HTERT RPE-1 (cell line): ENCODE results near the gene KAT2A.

ENCODE experiments used
- in situ Hi-C: fragments of 300-500 bp; cut with MboI; formaldehyde crosslinking; loops from 4 replicates; pipeline ENCODE4 v1.14.3; 2020; ENCODE audit warnings: low sequenced_read_pairs

The KAT2A gene

DNA sequence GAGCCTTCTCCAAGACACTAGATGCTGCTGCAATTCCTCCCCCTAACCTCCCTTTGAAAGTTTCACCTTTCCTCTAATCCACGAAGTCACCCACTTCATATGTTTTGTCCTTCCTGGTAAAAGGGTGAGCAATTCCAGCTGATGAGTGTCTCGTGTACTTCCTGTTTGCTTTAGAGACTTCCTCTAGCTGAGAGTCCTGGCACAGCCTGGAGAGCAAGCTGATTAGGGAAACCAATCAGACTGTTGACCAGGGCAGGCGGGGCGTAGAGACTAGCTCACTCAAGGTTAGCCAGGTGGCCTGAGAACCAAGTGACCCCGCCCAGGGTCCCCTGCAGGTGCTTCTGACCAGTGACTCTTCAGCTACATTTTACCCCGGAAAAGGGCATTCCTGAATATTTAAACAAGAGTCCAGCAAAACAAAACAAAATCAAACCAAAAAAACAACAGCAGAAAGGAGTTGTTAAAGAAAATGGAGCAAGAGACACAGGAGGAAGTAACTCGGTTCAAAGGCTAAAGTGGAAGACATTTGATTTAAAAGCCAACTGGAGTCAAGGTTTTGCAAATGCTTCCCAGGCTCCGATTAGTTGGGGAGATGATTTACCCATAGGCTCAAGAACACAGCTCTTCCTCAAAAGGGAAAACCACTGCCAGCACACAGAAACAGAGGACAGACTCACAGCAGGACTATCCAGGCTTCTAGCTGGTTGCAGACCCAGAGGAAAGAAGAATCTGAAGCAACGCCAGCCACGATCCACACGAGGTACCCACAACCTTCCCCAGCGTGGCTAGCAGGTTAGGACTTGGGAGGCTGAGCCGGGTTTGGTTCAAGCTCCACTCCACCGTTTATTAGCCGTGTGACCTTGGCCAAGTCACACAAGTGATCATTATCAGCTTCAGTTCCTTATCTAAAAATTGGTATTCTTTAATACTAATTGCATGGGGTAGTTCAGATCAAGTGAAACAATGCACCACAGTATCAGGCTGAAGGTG is 14.8 kb upstream of the KAT2A start:
- in situ Hi-C loops, result no loop called here

- in situ Hi-C loops, result no loop called here
Measured at GRCh38 chr17:42135151-42135550, 14.0 kb upstream of the KAT2A start.

DNA sequence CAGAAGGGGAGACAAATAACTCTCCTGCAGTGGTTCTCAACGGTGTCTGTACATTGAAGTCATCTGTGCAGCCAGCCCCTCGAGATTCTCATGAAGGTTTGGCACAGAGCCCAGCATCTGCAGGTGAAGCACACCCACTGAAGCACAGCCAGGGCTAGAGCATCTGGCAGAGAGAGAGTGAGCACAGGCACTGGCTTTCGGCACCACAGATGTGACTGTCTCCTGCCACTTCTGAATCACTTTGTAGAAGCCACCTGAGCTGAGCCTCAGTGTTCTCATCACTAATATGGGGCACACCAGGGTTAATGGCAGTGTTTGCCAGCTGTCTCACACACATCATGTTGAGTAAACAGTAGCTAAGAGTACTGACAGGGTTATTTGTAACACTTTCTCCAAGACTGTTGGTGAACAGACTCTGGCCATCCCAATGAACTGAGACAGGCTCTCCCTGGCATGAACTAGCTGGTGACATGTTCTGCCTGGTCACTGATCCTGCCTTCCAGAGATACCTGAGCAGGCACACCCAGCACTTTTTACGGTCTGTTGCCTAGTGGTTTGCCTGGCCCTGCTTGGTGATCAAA is 12.4 kb upstream of the KAT2A start:
- in situ Hi-C loops, result no loop called here

- in situ Hi-C loops, result no loop called here
Measured at GRCh38 chr17:42132941-42133340, 11.8 kb upstream of the KAT2A start.

DNA sequence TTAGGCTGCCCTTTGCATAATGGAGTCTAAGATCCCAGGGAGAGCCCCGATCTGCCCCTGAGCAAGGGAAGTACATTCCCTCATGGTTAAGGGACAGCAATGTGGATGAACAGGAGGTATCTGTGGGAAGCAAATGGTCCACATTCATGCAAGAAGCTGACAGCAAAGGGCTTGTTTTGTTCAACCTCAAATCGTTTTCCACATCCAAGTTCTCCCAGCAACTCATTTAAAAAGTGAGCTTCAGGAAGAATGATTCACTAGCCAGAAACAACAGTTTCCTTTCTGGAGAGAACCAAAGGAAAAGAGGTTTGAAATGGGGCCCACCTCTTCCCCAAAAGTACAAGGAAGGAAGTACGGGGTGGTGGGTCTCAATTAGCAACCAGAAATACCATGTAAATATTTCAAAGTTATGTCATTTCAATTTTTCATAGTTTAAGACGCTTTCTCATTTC is 10.8 kb upstream of the KAT2A start:
- in situ Hi-C loops, result no loop called here

GRCh38 chr17:42131232-42131631 is 10.1 kb upstream of the KAT2A start:
- in situ Hi-C loops, result no loop called here

- in situ Hi-C loops, result no loop called here
Measured at GRCh38 chr17:42130310-42130936, 9.3 kb upstream of the KAT2A start.

DNA sequence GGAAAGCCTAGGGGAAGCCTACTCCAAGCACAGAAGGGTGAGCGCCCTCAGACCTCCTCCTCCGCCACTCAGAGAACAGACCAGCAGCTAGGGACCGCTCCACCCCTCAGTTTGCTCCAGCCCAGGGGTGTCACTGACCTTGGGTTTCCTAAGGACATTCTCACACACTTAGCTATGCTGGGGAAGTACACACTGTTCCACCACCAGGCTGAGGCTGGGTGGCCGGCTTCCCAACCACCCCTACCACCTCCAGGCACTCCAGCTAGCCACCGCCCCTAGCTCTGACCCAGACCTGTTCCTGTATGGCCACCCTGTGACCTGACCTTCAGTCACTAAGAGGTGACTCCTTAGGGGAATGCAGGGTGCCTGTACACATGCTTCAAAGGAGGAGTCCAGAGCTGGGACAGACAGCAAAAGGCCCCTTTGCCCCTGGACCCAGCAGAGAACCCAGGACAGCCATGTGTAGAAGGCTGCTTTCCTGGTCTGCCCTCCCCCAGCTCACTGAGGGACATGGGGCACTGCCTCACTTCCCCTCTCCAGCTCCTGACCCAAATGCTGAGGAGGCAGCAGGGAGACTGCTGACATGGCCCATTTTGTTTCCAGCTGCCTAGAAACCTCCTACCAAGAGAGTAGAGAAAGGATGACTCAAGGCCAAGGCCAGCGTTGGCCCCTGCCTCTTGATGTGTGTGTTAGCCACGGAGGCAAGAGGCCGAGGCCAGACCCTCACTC is 8.1 kb upstream of the KAT2A start:
- in situ Hi-C loops, result no loop called here

GRCh38 chr17:42127414-42127813 is 6.2 kb upstream of the KAT2A start:
- in situ Hi-C loops, result no loop called here

DNA sequence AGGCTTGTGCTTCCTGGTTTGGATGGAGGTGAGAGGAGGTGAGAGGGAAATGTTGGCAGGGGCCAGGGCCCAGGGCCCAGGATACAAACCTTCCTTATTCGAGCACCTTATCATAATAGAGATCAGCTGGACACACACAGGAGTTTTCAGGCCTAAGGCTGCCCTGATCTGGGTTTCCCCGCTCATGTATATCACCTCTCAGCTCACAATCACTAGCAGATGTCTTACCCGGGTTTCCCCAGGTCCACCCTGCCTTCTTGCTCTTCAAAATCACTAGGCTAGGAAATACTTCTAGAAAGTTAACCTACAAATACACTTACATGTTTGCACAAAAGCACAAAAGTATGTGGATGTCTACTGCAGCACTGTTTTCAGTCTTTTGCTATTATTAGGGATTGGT is 5.7 kb upstream of the KAT2A start:
- in situ Hi-C loops, result no loop called here

DNA sequence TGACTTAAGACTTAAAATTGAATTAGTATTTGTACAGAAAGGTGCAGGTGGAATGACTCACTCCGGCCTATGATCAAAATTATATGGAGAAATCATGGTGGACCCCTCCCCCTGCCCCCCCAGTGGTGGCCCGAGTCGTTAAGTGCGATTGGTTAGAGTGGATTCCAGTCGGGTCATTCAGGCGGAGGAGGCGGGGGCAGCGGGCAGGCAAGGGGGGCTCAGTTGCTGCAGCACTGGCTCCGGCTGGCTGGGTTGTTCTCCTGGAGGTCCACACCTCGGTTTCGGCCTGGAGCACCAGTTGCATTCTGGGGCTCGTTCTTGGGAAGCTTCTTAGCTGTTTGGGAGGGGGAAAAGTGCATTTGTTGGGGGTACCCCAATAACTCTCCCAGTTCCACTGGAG is 4.4 kb upstream of the KAT2A start:
- in situ Hi-C loops, result no loop called here

DNA sequence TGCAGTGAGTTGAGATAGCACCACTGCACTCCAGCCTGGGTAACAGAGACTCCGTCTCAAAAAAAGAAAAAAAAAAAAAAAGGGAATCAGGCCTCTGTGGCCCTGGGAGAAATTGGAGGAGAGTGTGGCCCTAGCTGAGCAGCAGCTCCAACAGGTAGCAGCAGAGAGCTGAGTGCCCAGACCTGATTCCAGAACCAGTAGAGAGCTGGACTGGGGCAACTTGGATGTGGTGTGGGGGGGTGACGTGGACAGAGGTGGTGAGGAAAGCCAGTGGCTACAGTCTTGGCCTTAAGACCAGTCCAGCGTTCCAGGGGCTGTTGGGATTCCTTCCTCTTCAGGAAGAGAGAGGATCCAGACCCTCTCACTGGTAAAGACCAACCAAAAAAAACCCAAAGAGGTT is 3.1 kb upstream of the KAT2A start:
- in situ Hi-C loops, result no loop called here

- in situ Hi-C loops, result no loop called here
Measured at GRCh38 chr17:42122371-42123303, 1.5 kb upstream of the KAT2A start, which contains the start of gene HSPB9. HSPB9 (plus strand) TSS chr17:42122804; CDS start chr17:42122851, 47 bp downstream.

DNA sequence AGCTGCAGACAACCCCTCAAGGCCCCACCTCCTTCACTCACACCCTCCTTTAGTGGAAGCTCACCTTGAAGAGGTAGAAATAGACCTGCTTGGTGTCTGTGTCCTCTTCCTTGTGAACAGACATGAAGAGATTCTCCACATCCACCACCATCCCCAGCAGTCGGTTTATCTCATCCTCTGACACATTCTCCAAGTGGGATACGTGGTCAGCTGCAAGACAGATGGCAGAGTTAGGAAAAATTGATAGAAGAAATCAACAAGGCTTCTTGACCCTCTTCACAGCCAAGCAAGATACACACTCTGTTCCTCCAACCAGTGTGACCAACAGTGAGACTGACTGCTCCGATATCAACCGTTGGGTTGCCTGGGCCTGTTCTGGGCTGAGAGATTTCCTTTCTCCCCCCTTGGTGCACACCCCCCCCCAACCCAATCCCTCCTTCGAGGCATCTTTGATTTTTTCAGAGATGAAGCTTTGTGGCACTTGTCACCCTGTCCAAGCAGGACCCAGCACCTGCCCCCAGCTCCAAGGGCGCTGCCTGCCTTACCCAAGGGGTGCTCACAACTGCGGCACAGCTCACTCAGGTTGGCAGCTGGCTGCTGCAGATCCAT is 902 bp downstream of the KAT2A start:
- in situ Hi-C loops, result no loop called here

GRCh38 chr17:42119301-42119700 is 1.9 kb downstream of the KAT2A start:
- in situ Hi-C loops, result no loop called here

GRCh38 chr17:42118545-42118944 is 2.6 kb downstream of the KAT2A start:
- in situ Hi-C loops, result no loop called here

DNA sequence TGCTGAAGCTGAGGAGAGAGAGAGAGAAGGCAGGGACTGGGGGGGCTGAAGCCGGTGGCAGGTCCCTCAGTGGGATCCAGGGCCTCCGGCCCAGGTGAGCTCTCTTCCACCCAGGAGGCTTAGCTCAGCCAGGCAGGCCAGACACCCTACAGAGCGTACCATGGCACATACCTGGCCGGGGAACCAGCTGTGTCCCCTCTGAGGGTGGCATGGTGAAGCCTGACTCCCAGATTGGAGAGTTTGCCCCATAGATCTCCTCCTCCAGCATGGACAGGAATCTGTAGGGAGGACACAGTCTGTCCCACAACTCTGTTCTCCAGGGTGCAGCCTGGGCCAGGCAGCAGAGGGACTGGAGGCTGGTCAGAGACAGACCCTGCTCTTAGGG is 3.0 kb downstream of the KAT2A start:
- in situ Hi-C loops, result no loop called here

DNA sequence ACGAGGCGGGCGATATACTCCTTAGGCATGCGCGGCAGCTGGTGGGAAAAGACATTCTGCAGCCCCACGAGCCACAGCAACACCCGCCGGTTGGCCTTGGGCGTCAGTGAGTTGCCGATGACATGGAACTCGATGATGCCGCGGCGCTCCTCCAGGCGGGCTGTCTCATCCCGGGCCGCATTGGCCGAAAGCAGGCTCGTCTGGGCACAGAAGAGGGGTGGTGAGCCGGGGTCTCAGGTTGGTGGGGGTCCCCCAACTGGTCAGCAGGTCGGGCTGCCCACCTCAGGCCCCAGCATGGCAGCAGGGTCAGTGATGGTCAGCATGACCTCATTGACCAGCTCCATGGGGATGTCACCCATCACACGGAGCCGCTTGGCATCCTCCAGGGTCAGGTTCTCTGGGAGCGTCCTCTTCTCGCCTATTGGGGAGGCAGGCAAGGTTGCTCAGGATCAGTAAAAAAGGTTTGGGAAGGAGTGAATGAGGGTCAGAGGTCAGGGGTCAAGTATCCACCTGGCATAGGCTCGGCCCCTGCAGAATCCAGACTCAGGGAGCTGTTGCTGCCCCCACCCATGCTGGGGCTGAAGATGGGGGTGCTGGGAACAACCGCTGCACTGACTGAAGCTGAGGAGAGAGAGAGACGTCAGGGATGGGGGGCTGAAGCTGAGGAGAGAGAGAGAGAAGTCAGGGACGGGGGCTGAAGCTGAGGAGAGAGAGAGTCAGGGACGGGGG is 3.6 kb downstream of the KAT2A start:
- in situ Hi-C loops, result no loop called here
